Femur (tissue), 1 donor: Measurements from ENCODE around the gene RAB4B.
"Not testable (repeated sequence)": the region's sequence is repeated elsewhere in the genome, so short reads cannot be mapped to it uniquely, and the experiment has no call there.

Experiments
- DNase-seq: peaks from one replicate; pipeline ENCODE4 v3.0.0-alpha.2; 2017

Gene RAB4B

GRCh38 chr19:40781140-40781539 is 3.1 kb downstream of the RAB4B start:
- DNase-seq, result no peak

GRCh38 chr19:40783711-40784110 is 5.7 kb downstream of the RAB4B start:
- no peak for DNase-seq

GRCh38 chr19:40784146-40784545 is 6.1 kb downstream of the RAB4B start:
- DNase-seq, result not testable (repeated sequence)

GRCh38 chr19:40785526-40785925 is 7.5 kb downstream of the RAB4B start:
- no peak for DNase-seq

GRCh38 chr19:40786060-40787037 is 8.3 kb downstream of the RAB4B start:
- DNase-seq, result no peak

- DNase-seq, result no peak
These were observed 13.3 kb downstream of the RAB4B start for GRCh38 chr19:40791349-40791748.

GRCh38 chr19:40791996-40792395 is 13.9 kb downstream of the RAB4B start:
- no peak for DNase-seq

GRCh38 chr19:40797166-40797962 is 19.3 kb downstream of the RAB4B start:
- no peak for DNase-seq

GRCh38 chr19:40797963-40798682 is 20.1 kb downstream of the RAB4B start:
- peak; percentile 71 for DNase-seq

- peak; percentile 100 for DNase-seq
These were observed 20.9 kb downstream of the RAB4B start, which contains the start of gene EGLN2 for GRCh38 chr19:40798683-40799557. EGLN2 (plus strand) TSS chr19:40799191; CDS start chr19:40800573, 1,382 bp downstream.

GRCh38 chr19:40799558-40800338 is 21.7 kb downstream of the RAB4B start:
- peak; percentile 69 for DNase-seq

GRCh38 chr19:40800339-40800996 is 22.4 kb downstream of the RAB4B start:
- DNase-seq, result no peak

GRCh38 chr19:40800997-40801377 is 22.9 kb downstream of the RAB4B start:
- no peak for DNase-seq

GRCh38 chr19:40801426-40802299 is 23.6 kb downstream of the RAB4B start:
- no peak for DNase-seq

- no peak for DNase-seq
These were observed 24.5 kb downstream of the RAB4B start for GRCh38 chr19:40802300-40803169.

- DNase-seq, result no peak
These were observed 25.3 kb downstream of the RAB4B start for GRCh38 chr19:40803170-40803856.

GRCh38 chr19:40803857-40804782 is 26.1 kb downstream of the RAB4B start:
- no peak for DNase-seq
